HG03565 (cell line): ENCODE results near the gene UACA.
"Not testable (repeated sequence)": the region's sequence is repeated elsewhere in the genome, so short reads cannot be mapped to it uniquely, and the experiment has no call there.

Source experiments
- ATAC-seq: cut with Tn5 transposase; IDR thresholded peaks from one replicate; pipeline ENCODE4 v1.9.1; 2021; ENCODE audit warnings: mild to moderate bottlenecking, moderate library complexity; ENCODE audit not compliant: unreplicated experiment

UACA gene

GRCh38 chr15:70763120-70763949, at the start of gene UACA:
UACA (minus strand) TSS chr15:70763558; CDS start chr15:70763407, 151 bp downstream.
- ATAC-seq = peak; percentile 87

- ATAC-seq = no peak
These were observed 49.5 kb upstream of the UACA start for GRCh38 chr15:70812827-70813364.

GRCh38 chr15:70810916-70811578, 47.7 kb upstream of the UACA start:
- no peak for ATAC-seq

- no peak for ATAC-seq
These were observed 43.8 kb upstream of the UACA start for GRCh38 chr15:70806992-70807712.

- ATAC-seq = not testable (repeated sequence)
These were observed 41.0 kb upstream of the UACA start for GRCh38 chr15:70804388-70804787.

GRCh38 chr15:70802629-70803028, 39.3 kb upstream of the UACA start:
- ATAC-seq = no peak

GRCh38 chr15:70801109-70801508, 37.8 kb upstream of the UACA start:
- no peak for ATAC-seq

- ATAC-seq = no peak
These were observed 36.5 kb upstream of the UACA start for GRCh38 chr15:70799667-70800450.

GRCh38 chr15:70797464-70797863, 34.1 kb upstream of the UACA start:
- ATAC-seq = no peak

GRCh38 chr15:70796516-70797310, 33.4 kb upstream of the UACA start:
- no peak for ATAC-seq

- no peak for ATAC-seq
These were observed 31.9 kb upstream of the UACA start for GRCh38 chr15:70795311-70795665.

- ATAC-seq = no peak
These were observed 31.4 kb upstream of the UACA start for GRCh38 chr15:70794596-70795310.

GRCh38 chr15:70793694-70794093, 30.3 kb upstream of the UACA start:
- ATAC-seq = no peak

- ATAC-seq = no peak
These were observed 28.8 kb upstream of the UACA start for GRCh38 chr15:70792171-70792573.

- ATAC-seq = no peak
These were observed 27.9 kb upstream of the UACA start for GRCh38 chr15:70791259-70791658.

- ATAC-seq = no peak
These were observed 25.9 kb upstream of the UACA start for GRCh38 chr15:70789213-70789612.

- no peak for ATAC-seq
These were observed 25.0 kb upstream of the UACA start for GRCh38 chr15:70788114-70789049.

- ATAC-seq = no peak
These were observed 23.6 kb upstream of the UACA start for GRCh38 chr15:70786996-70787395.
